HG03521 (cell line): Measurements from ENCODE around the gene CD300LB.
"Not testable (repeated sequence)": the region's sequence is repeated elsewhere in the genome, so short reads cannot be mapped to it uniquely, and the experiment has no call there.

ENCODE experiments used
- ATAC-seq: cut with Tn5 transposase; IDR thresholded peaks from one replicate; pipeline ENCODE4 v1.9.1; 2021; ENCODE audit warnings: mild to moderate bottlenecking, moderate library complexity; ENCODE audit not compliant: unreplicated experiment

CD300LB gene

DNA sequence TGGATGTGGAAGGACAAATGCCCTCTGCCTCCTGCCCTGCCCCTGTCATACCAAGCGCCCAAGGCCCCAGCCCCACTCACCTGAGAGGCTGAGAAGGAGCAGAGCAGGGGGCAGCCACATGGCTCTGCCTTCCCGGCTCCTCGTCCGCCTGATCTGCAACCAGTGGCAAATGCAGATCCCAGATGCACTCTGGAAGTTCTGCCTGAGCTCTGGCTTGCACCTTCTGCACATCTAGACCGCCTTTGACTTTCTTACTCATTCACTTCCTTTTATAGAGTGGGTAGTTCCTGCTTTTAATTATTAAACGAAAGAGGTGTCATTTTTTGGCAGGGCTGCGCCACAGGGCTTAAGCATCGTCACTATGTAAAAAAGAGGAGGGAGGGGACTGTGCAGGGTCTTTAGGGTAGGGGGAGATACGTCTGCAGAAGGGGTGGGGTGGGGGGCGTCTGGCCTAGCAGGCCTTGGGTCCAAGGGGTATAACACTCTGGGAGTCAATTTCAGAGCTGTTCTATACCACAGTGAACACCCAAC lies at the start of gene CD300LB:
TSS of gene CD300LB (minus strand) at position 245 of the 531 bp plus-strand sequence. CDS start at position 120, 125 bp downstream.
- ATAC-seq: no peak

DNA sequence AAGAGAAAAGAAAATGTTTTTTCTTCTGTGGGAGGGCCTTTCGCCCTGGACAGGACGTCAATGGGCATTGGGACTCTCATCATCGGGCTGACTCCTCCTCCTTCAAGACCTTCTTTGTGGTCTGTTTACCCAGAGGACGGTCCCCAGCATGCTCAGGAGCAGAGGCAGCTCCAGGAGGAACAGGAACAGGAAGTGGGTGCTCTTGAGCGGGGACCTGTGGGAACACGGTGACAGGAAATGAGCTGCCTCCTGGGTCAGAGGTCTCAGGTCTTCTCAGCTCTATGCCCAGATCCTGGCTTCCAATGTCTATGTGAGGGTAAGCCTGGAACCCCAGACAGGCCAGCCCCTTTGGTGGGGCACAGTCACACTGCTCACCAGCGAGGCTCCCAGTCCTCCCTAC lies 48.6 kb upstream of the CD300LB start:
- no peak for ATAC-seq

DNA sequence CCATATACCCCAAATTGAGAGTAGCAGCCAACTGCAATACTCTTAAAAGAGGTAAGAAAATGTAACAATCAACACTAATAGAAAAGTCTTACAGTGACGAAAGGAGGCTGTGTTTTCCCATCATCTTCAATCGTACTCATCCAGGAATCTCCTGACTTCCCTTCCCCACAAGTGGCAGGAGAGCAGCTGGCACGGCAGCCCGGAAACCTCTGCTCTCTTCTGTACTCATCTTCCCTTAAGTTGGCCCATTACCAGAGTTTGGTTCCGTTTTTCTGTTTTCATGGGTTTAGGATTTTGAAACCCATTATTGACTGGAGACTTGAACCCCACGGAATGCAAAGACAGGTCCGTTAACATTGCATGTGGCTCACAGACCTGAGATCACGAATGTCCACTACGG lies 47.7 kb upstream of the CD300LB start:
- ATAC-seq: no peak

DNA sequence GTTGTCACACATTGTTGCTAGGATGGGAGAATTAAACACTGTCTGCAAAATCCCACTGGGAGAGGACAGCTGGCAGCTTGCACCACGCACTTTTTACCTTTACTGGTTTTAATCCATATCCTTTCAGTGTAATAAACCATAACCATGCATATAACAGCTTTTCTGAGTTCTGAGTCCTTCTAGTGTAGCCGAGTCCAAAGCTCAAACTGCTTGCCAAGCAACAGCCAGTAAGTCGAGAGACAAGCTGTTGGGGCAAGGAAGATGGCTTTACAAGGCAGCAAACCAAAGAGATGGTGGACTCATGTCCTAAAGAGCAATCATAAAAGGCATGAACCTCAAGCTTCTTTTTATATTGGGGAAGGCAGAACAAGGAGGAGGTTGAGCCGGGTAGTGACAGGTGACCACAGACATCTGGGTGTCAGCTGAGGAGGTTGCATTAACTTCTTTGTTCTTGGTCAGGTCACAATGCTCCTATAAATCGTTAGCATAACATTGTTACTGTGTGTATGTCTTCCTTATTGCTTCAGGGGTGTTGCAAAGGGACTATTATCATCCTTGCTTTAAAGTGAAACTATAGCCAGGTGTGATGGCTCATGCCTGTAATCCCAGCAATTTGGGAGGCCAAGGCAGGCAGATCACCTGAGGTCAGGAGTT lies 43.3 kb upstream of the CD300LB start:
- ATAC-seq: no peak

DNA sequence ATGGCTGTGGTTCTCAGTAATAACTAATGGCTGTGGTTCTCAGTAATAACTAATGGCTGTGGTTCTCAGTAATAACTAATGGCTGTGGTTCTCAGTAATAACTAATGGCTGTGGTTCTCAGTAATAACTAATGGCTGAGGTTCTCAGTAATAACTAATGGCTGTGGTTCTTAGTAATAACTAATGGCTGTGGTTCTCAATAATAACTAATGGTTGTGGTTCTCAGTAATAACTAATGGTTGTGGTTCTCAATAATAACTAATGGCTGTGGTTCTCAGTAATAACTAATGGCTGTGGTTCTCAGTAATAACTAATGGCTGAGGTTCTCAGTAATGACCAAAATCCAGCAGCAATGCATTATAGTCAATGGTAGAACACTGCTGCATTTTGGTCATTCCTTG lies 42.4 kb upstream of the CD300LB start:
- ATAC-seq: not testable (repeated sequence)

DNA sequence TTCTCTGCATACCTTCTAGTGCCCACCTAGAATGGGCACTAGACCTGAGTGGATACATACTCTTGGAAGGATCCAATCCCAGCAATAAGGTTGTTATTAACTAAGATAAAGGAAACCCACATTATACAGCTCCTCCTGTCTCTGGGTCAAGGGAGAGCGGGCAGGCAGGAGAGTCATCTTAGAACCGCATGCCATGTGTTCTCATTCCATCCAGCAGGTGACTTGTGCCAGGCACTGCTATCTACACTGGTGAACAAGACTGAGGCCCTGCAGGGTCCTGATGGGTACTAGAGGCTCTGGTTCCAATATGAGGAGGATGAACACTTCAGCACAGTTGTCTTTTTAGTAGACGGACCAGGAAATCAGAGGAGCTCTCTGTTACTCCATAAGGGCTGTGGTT lies 41.9 kb upstream of the CD300LB start:
- no peak for ATAC-seq

DNA sequence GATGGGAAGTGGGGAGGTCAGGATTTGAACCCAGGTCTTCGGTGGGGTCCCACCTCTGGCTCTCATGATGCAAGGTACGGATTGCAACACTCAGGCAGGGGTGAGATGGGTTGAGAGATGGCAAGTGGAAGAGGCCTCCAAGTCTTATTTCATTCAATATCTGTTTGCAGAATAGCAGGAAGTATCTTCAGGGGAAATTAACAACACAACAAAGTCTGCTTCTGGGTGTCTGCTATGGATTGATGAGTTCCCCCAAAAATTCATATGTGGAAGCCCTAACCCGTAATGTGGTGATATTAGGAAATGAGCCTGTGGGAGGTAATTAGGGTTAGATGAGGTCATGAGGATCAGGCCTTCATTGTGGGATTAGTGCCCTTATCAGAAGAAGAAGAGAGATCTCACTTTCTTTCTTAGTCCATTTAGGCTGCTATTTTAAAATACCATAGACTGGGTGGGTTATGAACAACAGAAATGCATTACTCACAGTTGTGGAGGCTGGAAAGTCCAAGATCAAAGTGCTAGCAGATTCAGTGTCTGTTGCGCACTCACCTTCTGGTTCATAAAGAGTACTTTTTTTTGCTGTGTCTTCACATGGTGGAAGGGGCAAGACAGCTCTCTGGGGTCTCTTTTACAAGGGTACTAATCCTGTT lies 40.5 kb upstream of the CD300LB start:
- no peak for ATAC-seq

DNA sequence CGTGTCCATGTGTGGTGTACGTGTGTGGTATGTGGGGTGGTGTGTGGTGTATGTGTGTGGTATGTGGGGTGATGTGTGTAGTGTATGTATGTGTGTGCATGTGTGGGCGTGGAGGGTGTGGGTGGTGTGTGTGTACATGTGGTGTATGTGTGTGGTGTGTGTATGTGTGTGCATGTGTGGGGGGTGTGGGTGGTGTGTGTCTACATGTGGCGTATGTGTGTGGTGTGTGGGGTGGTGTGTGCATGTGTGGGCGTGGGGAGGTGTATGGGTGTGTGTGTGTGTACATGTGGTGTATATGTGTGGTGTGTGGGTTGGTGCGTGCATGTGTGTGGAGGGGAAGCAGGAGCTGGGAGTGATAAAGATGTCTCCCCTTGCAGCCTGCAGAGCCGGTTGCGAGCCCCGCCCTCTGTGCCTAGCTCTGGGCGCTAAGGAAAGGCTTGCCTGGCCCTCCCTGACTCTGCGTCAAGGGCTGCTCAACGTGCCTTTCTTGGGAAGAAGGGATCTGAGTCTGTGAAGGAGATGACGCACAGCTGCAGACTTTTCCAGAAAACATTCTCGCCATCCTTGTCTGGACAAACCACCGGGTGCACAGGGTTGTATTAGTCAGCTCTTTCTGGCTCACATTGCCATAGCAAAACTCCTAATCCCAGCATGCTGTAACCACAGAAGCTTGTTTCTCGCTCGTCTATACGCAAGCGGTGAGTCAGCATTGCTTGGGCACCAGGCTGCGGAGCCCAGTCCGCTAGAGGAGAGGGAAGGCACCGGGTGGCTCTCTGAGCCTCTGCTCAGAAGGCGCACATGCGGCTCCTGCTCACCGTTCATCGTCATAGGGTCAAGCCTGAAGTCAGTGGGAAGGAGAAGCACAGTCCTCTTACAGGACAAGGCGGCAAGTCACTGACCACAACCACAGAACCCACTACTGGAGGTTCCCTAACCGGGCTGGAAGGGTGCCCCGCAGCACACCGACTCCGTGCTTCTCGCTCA lies 38.0 kb upstream of the CD300LB start:
- ATAC-seq: no peak

DNA sequence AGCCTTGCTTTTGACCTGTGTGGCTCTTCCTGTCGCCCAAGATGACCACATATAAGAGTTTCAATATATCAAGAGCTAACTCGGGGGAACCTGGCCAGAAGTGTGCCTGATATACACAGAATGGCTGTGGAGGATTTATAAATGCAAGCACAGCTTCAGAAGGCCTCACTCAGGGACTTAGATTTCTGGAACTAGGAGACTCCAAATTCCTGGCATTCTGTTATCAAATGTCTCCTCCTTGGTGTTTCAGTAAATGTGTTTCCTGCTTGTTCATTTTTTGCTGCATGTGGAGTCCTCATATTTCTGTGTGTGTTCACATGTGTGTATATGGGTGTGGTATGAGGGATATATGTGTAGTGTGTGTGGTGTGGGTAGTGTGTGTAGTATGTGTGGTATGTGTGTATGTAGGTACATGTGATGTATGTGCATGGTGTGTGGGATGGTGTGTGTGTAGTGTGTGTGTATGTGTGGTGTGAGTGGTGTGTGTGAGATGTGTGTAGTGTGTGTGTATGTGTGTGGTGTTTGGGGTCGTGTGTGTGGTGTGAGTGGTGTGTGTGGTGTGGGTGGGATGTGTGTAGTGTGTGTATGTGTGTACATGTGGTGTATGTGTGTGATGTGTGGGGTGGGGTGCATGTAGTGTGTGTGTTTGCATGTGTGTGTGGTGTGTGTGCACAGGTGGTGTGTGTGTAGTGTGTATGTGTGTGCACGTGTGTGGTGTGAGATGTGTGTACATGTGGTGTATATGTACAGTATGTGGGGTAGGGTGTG lies 37.0 kb upstream of the CD300LB start:
- no peak for ATAC-seq

DNA sequence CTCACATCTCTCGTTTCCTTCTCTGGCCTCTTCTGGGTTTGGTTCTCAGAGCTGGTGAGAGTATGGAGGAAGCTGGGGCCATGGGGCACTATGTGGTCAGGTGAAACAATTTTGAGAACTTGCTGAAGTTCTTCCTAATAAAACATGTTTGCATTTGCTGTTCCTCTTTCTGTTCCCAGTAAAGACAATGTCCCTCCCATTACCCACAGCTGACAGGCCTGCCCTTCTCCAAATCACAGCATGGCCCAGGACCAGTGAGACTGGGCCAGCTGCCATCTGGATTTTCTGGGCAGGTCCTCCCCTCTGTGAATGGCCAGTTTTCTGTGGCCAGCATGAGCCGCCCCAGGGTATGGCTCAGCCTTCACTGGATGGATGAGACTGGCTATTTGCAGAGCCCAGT lies 36.1 kb upstream of the CD300LB start, which contains the start of gene CD300H:
TSS of gene CD300H (minus strand) at position 113 of the 400 bp plus-strand sequence.
- no peak for ATAC-seq

DNA sequence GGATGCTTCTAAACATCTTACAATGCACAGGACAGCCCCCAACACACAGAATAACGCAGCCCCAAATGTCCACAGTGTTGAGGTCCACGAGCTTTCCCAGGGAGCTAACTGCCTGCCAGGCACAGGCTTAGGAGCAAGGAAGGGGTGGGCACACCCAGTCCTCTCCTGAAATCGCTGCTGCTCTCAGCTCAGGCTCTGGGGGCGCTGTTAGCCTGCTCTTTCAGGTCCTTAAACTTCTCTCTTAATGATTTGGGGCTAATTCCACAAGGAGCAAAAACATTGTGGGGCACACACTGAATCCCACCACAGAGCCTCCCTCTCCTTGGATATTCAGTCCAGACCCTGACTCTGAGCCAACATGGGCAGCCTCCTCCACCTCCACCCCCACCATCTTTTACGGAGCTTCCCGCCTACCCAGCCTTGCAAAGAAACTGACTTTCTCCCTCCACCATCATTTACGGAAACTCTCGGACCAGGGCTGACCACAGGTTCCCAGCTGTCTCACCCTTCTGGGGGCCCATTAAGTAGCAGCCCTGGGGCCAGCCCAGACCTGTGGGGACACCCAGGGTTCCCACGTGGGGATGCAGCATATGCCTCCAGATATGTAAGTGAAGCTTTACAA lies 35.0 kb upstream of the CD300LB start:
- no peak for ATAC-seq

DNA sequence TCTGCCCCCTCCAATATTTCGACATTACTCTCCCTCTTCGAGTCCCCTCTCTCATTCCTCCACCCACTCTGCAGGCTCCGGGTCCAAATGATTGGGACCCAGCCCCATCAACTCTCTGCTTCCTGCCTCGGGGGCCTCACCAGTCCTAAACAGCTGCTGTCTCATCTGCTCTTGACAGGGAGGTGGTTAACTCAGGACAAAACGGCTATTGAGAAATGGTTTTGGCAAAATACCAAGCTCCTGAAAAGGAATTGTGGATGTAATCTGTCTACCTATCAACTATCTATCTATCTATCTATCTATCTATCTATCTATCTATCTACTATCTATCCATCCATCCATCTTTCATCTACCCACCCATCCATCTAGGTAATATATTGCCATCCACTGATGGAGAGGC lies 33.9 kb upstream of the CD300LB start:
- ATAC-seq: no peak

DNA sequence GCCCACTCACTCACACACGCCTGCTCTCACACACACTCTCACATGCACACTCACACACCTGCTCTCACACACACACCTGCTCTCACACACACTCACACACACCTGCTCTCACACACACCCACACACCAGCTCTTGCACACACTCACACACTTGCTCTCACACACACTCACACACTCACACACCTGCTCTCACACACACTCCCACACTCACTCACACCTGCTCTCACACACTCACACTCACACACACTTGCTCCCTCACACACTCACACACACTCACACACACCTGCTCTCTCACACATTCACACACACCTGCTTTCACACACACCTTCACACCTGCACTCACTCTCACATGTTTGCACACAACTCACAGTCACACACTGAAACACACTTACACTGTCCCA lies 32.1 kb upstream of the CD300LB start:
- no peak for ATAC-seq

DNA sequence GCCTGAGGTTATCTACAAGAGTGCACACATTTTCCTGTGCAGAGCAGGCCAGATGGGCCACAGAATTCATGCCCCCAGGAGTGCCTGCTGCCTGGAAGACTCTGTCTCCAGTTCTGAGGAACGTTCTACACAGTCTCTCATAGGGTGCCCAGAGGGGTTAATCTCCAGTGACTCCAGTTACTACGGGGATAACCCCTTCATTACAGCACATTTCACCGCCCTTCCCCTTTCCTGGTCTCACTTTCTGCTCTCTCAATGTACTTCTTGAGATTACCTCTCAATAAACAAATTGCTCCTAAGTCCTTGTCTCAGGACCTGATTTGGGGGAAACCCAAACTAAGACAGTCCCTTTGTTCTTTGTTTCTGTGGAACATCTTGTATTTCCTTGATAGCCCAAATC lies 30.3 kb upstream of the CD300LB start:
- ATAC-seq: no peak

DNA sequence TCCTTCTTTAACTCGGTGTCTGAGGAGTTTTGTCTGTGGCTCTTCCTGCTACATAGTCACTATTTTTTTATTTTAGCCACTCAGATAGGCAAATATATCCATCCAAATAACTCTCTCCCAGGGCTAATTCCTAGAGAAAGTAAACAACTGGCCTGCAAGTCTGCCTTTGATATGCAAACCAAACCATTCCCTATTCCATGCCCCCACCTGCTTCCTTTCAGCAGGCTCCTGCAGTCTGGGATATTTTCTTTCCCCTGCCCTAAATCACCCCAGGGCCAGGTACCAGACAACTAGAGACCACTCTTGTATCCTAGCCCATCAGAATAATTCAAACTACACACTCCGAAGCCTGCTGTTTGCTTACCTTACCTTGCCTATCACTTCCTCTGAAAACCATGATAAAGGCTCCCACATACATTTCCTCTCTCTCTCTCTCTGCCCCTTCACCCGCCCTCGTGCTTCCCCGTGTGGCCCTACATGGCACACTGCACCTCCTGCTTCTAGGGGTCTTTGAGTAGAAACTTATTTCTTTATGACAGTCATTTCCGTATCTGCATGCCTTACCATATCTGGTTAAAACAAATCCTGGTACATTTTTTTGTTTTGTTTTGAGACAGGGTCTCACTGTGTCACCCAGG lies 27.7 kb upstream of the CD300LB start:
- no peak for ATAC-seq

DNA sequence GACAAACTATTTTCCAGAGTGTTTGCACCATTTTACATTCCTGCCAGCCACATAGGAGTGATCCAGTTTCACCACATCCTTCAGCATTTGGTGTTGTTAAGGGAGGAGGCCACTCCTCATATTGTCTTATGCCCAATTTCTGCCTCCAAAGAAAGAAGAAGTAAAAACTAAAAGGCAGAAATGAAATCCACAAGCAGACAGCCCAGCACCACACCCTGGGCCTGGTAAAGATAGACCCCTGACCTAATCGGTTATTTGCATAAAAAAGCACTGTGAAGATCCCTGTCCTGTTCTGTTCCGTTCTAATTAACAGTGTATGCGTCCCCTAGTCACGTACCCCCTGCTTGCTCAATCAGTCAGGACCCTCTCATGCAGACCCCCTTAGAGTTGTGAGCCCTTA lies 27.1 kb upstream of the CD300LB start:
- not testable (repeated sequence) for ATAC-seq

DNA sequence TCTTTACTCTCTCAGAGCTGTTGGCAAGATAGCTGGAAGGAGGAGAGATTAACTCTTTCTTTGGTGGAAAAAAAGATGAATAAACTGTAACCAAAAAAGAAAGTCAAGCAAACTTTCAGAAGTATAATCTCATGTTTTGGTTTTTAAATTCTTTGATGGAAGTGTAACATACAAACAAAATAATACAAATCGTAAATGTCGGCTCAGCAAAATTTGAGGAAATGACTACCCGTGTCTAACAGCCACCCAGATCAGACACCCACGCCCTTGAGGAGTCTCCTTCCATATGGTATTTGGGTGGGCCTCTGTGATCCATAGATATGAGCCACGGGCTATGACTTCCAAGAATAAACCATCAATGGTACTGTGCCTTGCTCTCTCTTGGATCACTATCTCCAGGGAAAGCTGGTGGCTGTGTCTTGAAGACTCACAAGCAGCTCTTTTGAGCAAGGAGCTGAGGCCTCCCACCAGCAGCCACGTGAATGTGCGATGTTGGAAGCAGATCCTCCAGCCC lies 24.2 kb upstream of the CD300LB start:
- ATAC-seq: no peak

DNA sequence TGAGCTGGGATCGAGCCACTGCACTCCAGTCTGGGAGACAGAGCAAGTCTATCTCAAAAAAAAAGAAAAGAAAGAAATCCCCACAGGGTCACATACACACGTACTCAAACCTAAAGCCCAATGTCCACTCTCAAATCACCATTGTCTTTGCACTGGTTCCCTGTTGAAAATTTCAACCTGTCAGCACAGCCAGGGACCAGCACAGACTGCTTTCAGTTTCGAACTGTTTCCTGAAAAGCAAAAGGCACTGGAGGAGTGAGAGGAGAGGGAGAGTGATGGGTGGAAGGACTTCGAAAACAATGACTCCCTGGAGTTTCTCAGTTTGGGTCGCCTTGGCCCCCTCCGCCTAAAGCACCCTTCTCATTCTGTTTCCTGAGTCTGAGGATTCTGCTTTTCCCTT lies 23.6 kb upstream of the CD300LB start:
- ATAC-seq: no peak

DNA sequence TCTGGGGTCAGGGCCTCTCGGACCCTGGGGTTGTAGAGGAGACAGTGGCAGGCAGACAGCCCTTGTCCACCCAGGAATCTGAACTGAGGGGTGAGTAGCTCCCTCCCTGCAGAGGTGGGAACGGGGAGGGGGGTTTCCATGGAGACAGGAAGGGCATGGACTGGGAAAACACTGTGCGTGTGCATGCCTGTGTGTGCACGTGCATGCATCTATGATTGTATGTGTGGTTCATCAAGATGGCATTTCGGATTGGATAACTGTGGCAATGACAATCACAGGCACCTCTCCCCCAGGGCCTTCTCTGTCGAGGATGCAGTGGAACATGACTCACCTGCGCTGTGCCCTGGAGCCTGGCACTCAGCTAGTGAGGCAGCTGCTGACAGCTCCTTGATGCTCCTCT lies 20.8 kb upstream of the CD300LB start:
- no peak for ATAC-seq
